Astrocyte (in vitro differentiated cells and primary cell): Measurements from ENCODE around the gene UNC80.

ENCODE experiments used
- EZH2 ChIP-seq: IDR thresholded peaks from 2 replicates; pipeline ENCODE4 v1.6.1; 2012; ENCODE audit warnings: mild to moderate bottlenecking, low read length, inconsistent platforms; ENCODE audit not compliant: insufficient read depth
- TF ChIP-seq, protein P1 (sequence below): IDR thresholded peaks from 2 replicates; pipeline ENCODE4 v1.5.1; 2011; ENCODE audit warnings: low read depth, mild to moderate bottlenecking, inconsistent platforms, low read length, moderate library complexity; ENCODE audit not compliant: insufficient read depth

- TF ChIP-seq, protein P1, sequence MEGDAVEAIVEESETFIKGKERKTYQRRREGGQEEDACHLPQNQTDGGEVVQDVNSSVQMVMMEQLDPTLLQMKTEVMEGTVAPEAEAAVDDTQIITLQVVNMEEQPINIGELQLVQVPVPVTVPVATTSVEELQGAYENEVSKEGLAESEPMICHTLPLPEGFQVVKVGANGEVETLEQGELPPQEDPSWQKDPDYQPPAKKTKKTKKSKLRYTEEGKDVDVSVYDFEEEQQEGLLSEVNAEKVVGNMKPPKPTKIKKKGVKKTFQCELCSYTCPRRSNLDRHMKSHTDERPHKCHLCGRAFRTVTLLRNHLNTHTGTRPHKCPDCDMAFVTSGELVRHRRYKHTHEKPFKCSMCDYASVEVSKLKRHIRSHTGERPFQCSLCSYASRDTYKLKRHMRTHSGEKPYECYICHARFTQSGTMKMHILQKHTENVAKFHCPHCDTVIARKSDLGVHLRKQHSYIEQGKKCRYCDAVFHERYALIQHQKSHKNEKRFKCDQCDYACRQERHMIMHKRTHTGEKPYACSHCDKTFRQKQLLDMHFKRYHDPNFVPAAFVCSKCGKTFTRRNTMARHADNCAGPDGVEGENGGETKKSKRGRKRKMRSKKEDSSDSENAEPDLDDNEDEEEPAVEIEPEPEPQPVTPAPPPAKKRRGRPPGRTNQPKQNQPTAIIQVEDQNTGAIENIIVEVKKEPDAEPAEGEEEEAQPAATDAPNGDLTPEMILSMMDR: no peak
- no peak for TF ChIP-seq EZH2
Observed at GRCh38 chr2:209907746-209908145, 136.1 kb downstream of the UNC80 start.
